GM04503 (cell line): ENCODE measurements around the gene DCDC2.
"Not testable (repeated sequence)": the region's sequence is repeated elsewhere in the genome, so short reads cannot be mapped to it uniquely, and the experiment has no call there.

Source experiments
- DNase-seq: peaks from one replicate; pipeline ENCODE4 v3.0.0-alpha.2; 2012; ENCODE audit warnings: low read depth

The DCDC2 gene

GRCh38 chr6:24146871-24147270 is 211.0 kb downstream of the DCDC2 start:
- no peak for DNase-seq

DNA sequence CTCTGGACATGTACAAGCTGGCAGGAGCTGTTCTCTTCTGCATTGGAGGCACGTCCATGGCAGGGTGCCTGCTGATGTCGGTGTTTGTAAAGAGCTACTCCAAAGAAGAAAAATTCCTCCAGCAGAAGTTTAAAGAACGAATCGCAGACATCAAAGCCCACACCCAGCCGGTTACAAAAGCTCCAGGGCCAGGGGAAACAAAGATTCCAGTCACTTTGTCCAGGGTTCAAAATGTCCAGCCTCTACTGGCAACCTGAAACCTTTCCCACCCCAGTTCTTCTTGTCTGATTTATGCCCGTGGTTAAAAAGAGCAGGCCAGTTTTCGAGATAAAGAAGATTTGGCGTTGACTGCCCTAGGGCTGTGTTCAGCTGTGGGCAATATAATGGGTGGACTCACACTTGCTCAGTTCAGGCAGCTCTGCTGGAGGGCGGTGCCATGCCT is 212.1 kb downstream of the DCDC2 start:
- no peak for DNase-seq

GRCh38 chr6:24142733-24143132 is 215.1 kb downstream of the DCDC2 start:
- DNase-seq, result not testable (repeated sequence)

DNA sequence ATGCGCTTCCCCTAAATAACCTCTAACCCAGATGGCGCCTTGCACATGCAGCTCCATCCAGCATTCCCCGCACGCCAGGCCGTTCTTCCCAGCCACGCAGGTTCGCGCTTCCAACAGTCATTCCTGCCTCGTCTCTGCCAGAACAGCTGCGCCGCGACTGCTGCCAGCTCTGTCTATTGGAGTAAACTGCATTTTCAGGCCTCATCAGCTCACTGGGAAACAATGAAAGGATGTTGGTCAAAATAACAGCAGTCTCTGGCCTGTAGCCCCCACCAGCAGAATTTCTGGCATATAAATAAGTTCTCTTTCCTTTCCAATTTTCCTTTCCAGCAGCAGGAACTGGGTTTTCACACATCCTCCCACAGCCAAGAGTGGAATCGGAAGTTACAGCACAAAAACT is 217.3 kb downstream of the DCDC2 start:
- no peak for DNase-seq

GRCh38 chr6:24139639-24140038 is 218.2 kb downstream of the DCDC2 start:
- DNase-seq, result no peak

DNA sequence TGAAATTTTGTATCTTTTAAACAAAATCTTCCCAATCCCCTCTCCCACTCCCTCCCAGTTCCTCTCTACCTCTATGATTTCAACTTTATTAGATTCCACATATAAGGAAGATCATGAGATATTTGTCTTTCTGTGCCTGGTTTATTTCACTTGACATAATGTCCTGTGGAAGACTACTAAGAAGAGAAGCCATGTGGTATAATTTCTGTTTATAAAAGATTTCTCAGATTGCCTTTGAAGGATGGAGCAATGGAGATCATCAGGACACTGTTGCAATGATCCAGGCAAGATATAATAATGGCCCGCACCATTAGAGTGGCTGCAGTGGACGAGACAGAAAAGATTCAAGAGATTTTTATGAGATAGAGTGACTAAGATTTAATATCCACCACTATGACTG is 218.8 kb downstream of the DCDC2 start:
- DNase-seq, result no peak

DNA sequence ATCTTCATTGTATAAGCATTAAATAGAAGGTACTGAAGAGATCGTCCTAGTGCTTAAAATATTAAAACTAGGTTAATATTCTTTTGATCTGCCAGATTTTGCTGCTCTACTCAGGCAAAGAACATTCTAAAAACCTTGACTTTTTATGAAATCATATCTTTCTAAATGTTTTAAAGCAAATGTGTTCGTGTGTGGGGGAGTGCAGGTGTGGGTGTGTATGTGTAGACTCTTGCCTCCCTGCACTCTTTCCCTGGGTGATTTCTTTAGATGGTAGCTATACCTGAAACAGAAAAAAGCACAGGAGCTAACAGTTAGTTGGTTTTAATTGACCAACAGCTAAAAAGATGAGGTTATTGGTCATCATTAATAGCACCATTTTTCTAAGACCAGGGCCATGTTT is 226.1 kb downstream of the DCDC2 start:
- DNase-seq, result no peak

GRCh38 chr6:24127316-24127715 is 230.5 kb downstream of the DCDC2 start:
- DNase-seq, result no peak

GRCh38 chr6:24126586-24127192 is 231.2 kb downstream of the DCDC2 start:
- no peak for DNase-seq

- no peak for DNase-seq
These were observed 231.9 kb downstream of the DCDC2 start, which contains the start of gene NRSN1 for GRCh38 chr6:24125980-24126379. Gene NRSN1 (plus strand): TSS chr6:24126215. CDS start chr6:24134328, 8,113 bp downstream.

- DNase-seq, result no peak
These were observed 235.7 kb downstream of the DCDC2 start for GRCh38 chr6:24122139-24122538.
